Endometrium (tissue), 2 donors: Measurements from ENCODE around the gene RTKN2.
"Not testable (repeated sequence)": the region's sequence is repeated elsewhere in the genome, so short reads cannot be mapped to it uniquely, and the experiment has no call there.

Source experiments
- FAIRE-seq: peaks from 2 replicates; lab custom pipeline; 2012; peaks lifted over from hg19 to GRCh38; lab: Jason Lieb, UNC
- donor health status: control.
- donor health status: control.

Gene RTKN2, protein sequence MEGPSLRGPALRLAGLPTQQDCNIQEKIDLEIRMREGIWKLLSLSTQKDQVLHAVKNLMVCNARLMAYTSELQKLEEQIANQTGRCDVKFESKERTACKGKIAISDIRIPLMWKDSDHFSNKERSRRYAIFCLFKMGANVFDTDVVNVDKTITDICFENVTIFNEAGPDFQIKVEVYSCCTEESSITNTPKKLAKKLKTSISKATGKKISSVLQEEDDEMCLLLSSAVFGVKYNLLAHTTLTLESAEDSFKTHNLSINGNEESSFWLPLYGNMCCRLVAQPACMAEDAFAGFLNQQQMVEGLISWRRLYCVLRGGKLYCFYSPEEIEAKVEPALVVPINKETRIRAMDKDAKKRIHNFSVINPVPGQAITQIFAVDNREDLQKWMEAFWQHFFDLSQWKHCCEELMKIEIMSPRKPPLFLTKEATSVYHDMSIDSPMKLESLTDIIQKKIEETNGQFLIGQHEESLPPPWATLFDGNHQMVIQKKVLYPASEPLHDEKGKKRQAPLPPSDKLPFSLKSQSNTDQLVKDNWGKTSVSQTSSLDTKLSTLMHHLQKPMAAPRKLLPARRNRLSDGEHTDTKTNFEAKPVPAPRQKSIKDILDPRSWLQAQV

GRCh38 chr10:62268399-62269114, at the start of gene RTKN2:
Gene RTKN2, minus strand, starts transcription at chr10:62268844. Its CDS starts 234 bp downstream, at chr10:62268610.
- no peak for FAIRE-seq

- FAIRE-seq, result no peak
These were observed 48.6 kb upstream of the RTKN2 start for GRCh38 chr10:62317257-62317656.

DNA sequence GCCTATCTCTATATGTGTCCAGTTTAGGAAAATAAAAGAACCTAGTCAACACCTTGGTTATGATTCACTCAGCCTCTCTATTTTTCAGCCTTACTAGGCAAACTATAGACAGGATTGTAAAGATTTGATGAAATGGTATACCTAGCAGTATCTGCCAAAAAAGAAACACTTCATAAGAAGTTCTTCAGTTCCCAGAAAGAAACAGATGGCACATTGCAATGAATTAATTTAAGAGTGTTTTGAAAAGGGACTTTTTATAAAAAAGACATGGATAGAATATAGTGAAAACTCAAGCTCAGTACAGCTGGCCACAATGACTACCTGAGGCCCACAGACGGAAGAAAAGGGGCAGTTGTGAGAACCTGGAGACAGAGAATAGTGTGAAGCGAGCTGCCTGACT, 40.6 kb upstream of the RTKN2 start:
- no peak for FAIRE-seq

GRCh38 chr10:62308101-62308500, 39.5 kb upstream of the RTKN2 start:
- no peak for FAIRE-seq

GRCh38 chr10:62307635-62308034, 39.0 kb upstream of the RTKN2 start:
- no peak for FAIRE-seq

GRCh38 chr10:62306663-62307062, 38.0 kb upstream of the RTKN2 start:
- FAIRE-seq, result no peak

DNA sequence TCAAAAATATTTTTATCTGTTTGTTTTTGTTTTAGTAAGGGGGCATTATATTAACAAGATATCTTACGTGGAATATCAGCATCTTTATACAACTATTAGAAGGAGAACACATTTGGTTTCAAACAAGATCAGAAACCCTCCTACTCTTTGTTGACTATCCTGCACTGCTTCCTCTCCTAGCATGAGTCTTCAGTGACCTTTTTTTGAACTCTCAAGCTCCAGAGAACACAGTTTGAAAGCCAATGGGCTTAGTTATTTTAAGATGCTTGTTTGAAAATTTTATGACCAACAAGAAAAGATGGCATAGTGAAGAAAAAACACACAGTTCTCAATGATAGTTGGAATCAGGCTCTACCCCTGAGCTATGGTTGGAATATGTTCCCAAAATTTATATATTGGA, 37.2 kb upstream of the RTKN2 start:
- no peak for FAIRE-seq

DNA sequence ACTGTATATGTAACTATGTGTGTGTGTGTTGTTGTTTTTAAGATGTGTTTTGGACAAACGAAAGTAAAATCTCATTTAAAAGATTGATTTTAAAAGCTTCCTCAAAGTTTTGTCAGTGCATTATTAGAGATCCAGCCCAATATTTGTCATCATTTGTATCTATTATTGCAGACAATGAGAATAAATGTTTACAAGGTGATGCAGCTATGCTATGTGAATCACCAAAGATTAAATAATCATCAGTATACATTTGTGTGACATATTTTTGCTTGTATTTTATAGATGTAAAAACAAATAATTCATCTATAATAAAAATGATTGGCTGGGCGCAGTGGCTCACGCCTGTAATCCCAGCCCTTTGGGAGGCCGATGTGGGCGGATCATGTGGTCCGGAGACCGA, 35.3 kb upstream of the RTKN2 start:
- no peak for FAIRE-seq

- FAIRE-seq, result no peak
These were observed 34.1 kb upstream of the RTKN2 start for GRCh38 chr10:62302760-62303159.

- no peak for FAIRE-seq
These were observed 29.2 kb upstream of the RTKN2 start for GRCh38 chr10:62297857-62298256.

DNA sequence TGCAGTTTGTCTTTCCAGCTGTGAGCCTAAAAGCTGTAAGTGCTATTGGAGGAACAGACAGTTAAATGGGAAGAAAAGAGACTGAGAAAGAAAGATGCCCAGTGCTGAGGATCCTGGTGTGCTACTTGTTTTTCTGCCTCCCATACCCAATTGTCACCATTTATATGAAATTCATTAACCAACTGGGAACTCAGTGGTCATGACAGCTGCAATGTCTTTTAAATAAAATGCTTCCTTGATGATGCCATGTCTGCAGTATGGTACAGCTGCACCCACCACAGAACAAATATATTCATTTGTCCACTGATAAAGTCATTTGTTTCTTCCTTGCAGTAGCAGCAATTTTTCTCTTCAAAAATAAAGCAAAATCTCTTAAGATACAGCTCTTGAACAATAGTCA, 15.6 kb upstream of the RTKN2 start:
- FAIRE-seq, result no peak

DNA sequence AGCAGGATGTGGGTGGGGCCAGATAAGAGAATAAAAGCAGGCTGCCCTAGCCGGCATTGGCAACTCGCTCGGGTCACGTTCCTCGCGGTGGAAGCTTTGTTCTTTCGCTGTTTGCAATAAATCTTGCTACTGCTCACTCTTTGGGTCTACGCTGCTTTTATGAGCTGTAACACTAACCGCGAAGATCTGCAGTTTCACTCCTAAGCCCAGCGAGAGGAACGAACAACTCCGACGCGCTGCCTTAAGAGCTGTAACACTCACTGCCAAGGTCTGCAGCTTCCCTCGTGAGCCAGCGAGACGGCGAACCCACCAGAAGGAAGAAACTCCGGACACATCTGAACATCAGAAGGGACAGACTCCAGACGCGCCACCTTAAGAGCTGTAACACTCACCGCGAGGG, 12.7 kb upstream of the RTKN2 start:
- FAIRE-seq, result not testable (repeated sequence)

- FAIRE-seq, result not testable (repeated sequence)
These were observed 11.7 kb upstream of the RTKN2 start for GRCh38 chr10:62280392-62280791.

DNA sequence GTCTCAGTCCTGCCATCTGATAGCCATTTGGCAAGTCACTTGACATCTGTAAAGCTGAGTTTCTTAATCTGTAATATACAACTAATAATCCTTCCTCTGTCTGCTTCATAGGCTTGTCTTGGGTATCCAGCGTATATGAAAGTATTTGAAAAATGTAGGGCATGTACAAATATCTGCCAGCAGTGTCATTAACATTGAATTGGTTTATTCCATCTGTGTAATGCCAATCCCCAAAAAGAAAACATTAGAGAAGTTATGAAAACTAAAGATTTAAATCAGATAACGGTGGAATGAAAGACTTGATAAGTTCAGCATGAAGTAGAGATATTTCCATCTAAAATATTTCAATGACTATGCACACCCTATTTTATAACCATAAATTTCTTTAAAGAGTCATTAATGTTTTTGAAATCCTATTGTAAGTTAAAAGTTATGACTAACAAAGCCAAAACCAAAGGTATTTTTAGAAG, 9.8 kb upstream of the RTKN2 start:
- FAIRE-seq, result no peak

GRCh38 chr10:62277971-62278370, 9.3 kb upstream of the RTKN2 start:
- no peak for FAIRE-seq

- no peak for FAIRE-seq
These were observed 1.4 kb upstream of the RTKN2 start for GRCh38 chr10:62270020-62270419.

DNA sequence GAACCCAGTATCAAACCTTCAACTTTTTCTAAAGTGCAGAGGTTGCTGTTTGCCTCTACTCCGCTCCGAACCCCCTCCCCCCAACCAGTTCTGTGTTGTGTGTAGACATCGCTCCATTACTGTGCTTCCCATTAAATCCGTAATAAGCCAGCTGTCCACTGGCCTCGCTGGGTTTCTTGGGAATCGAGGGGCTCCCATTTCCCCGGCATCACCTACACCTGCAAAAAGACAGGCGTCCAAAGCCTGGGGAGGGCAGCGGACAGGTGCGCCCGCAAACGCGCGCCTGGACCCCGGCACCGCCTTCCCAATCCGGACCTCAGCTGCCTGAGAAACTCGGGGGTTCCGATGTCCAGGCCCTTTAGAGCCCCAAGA, 631 bp downstream of the RTKN2 start:
- no peak for FAIRE-seq

DNA sequence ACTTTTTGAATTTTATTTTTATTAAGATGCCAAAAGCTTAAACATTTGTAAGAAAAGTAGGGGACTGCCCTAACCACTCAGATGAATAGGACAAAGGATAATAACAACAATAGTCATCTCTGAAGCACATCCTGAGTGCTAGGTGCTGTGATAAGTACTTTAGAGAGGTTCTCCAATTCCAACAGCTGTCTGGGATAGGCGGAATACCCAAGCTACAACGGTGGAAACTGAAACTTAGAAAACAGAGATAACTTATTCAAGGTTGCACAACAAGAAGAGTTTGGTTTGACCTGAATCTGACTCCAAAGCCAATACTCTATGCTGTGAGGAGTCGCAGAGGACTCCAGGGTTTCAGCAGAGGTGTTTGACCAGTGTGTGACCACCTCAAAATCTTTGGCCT, 2.0 kb downstream of the RTKN2 start:
- FAIRE-seq, result no peak

GRCh38 chr10:62266147-62266546, 2.5 kb downstream of the RTKN2 start:
- no peak for FAIRE-seq

- FAIRE-seq, result peak; percentile 86
These were observed 3.8 kb downstream of the RTKN2 start for GRCh38 chr10:62264702-62265436.

GRCh38 chr10:62264126-62264525, 4.5 kb downstream of the RTKN2 start:
- no peak for FAIRE-seq

- FAIRE-seq, result no peak
These were observed 7.0 kb downstream of the RTKN2 start for GRCh38 chr10:62261666-62262065.
